GM23338 (cell line): ENCODE data around the gene HGF. TPM values are rescaled to one million over a fixed set of nuclear protein-coding genes. Genes with fewer than 3 reads are reported as not detected.

Source experiments
- ATAC-seq: fragments of 200-7000 bp; cut with Tn5 transposase; 3 replicates; pipeline ENCODE4 v1.9.1; 2020
- DNase-seq: peaks from one replicate; pipeline ENCODE4 v3.0.0-alpha.2; 2015; ENCODE audit warnings: low spot score
- H2AFZ ChIP-seq: fragments of 200-600 bp; sonication (generic); 2 replicates; pipeline ENCODE4 v1.8.0; 2016; ENCODE audit warnings: antibody characterized with exemption, mild to moderate bottlenecking, moderate library complexity
- H3F3A ChIP-seq: fragments of 200-600 bp; sonication (generic); replicated peaks from 2 replicates; pipeline ENCODE4 v1.8.0; 2017; ENCODE audit warnings: antibody characterized with exemption, mixed run types, low read depth
- H3K27ac ChIP-seq: fragments of 200-600 bp; sonication (generic); 2 replicates; pipeline ENCODE4 v1.6.1; 2016; ENCODE audit warnings: low read depth
- H3K27me3 ChIP-seq: fragments of 200-600 bp; sonication (generic); 2 replicates; pipeline ENCODE4 v1.8.0; 2016; ENCODE audit warnings: mild to moderate bottlenecking, mixed run types, moderate library complexity; ENCODE audit not compliant: insufficient read depth
- H3K36me3 ChIP-seq: fragments of 200-600 bp; sonication (generic); 2 replicates; pipeline ENCODE4 v1.8.0; 2016; ENCODE audit warnings: mild to moderate bottlenecking; ENCODE audit not compliant: insufficient read depth
- H3K4me1 ChIP-seq: fragments of 200-600 bp; sonication (generic); 2 replicates; pipeline ENCODE4 v1.8.0; 2016; ENCODE audit warnings: mild to moderate bottlenecking, moderate library complexity; ENCODE audit not compliant: insufficient read depth
- H3K4me2 ChIP-seq: fragments of 200-600 bp; sonication (generic); 2 replicates; pipeline ENCODE4 v1.7.1; 2017; ENCODE audit warnings: mixed run types
- H3K4me3 ChIP-seq: fragments of 200-600 bp; sonication (generic); 2 replicates; pipeline ENCODE4 v1.6.1; 2016; ENCODE audit warnings: mixed run types
- H3K79me2 ChIP-seq: fragments of 200-600 bp; sonication (generic); replicated peaks from 2 replicates; pipeline ENCODE4 v1.8.0; 2017; ENCODE audit warnings: mild to moderate bottlenecking; ENCODE audit not compliant: insufficient read depth
- H3K9me2 ChIP-seq: fragments of 200-600 bp; sonication (generic); 2 replicates; pipeline ENCODE4 v1.8.0; 2017; ENCODE audit not compliant: insufficient read depth
- H4K20me1 ChIP-seq: fragments of 200-600 bp; sonication (generic); replicated peaks from 2 replicates; pipeline ENCODE4 v1.8.0; 2017; ENCODE audit warnings: mild to moderate bottlenecking; ENCODE audit not compliant: insufficient read depth
- H3K27ac Mint-ChIP-seq: 2 replicates; pipeline ENCODE4 v1.8.0; 2020; ENCODE audit warnings: inconsistent platforms, mild to moderate bottlenecking, moderate library complexity, mixed read lengths
- H3K27me3 Mint-ChIP-seq: 3 replicates; pipeline ENCODE4 v1.8.0; 2022; ENCODE audit warnings: low read depth, mild to moderate bottlenecking, moderate library complexity, mixed read lengths, inconsistent platforms; ENCODE audit not compliant: insufficient read depth, poor library complexity
- H3K36me3 Mint-ChIP-seq: 3 replicates; pipeline ENCODE4 v1.8.0; 2021; ENCODE audit warnings: low read depth, mild to moderate bottlenecking, inconsistent platforms, moderate library complexity, mixed read lengths
- H3K4me1 Mint-ChIP-seq: 3 replicates; pipeline ENCODE4 v1.8.0; 2020; ENCODE audit warnings: mild to moderate bottlenecking, inconsistent platforms, mixed read lengths
- H3K4me3 Mint-ChIP-seq: 3 replicates; pipeline ENCODE4 v1.8.0; 2021; ENCODE audit warnings: moderate library complexity, mild to moderate bottlenecking, inconsistent platforms, mixed read lengths
- H3K9me3 Mint-ChIP-seq: 3 replicates; pipeline ENCODE4 v1.8.0; 2020; ENCODE audit warnings: moderate library complexity, mild to moderate bottlenecking, inconsistent platforms, mixed read lengths
- CREB1 ChIP-seq: fragments of 250-450 bp; sonication (Bioruptor Pico); IDR thresholded peaks from 2 replicates; pipeline ENCODE4 v1.5.0; 2020; ENCODE audit warnings: low read depth, mild to moderate bottlenecking, moderate library complexity
- EZH2 ChIP-seq: fragments of 200-600 bp; sonication (generic); IDR thresholded peaks from one replicate; pipeline ENCODE4 v1.8.0; 2017; ENCODE audit warnings: antibody characterized with exemption, mild to moderate bottlenecking, low read depth; ENCODE audit not compliant: unreplicated experiment
- EZH2phosphoT487 ChIP-seq: fragments of 200-600 bp; sonication (generic); IDR thresholded peaks from one replicate; pipeline ENCODE4 v1.8.1; 2018; ENCODE audit warnings: antibody characterized with exemption; ENCODE audit not compliant: unreplicated experiment
- JUNB ChIP-seq: IDR thresholded peaks from one replicate; pipeline ENCODE4 v1.6.1; 2016; ENCODE audit warnings: antibody characterized with exemption; ENCODE audit not compliant: unreplicated experiment
- NANOG ChIP-seq: IDR thresholded peaks from 2 replicates; pipeline ENCODE4 v1.6.1; 2016; ENCODE audit warnings: antibody characterized with exemption, borderline replicate concordance
- POLR2AphosphoS5 ChIP-seq: IDR thresholded peaks from 2 replicates; pipeline ENCODE4 v1.6.1; 2016; ENCODE audit warnings: antibody characterized with exemption, low read depth
- STAT1 ChIP-seq: IDR thresholded peaks from one replicate; pipeline ENCODE4 v1.6.1; 2016; ENCODE audit warnings: antibody characterized with exemption; ENCODE audit not compliant: unreplicated experiment
- ZNF114 ChIP-seq: fragments of 250-450 bp; sonication (Bioruptor Pico); IDR thresholded peaks from 2 replicates; pipeline ENCODE4 v1.5.0; 2020; ENCODE audit warnings: mild to moderate bottlenecking, moderate library complexity
- ZNF331 ChIP-seq: fragments of 250-450 bp; sonication (Bioruptor Pico); IDR thresholded peaks from 2 replicates; pipeline ENCODE4 v1.5.0; 2020; ENCODE audit warnings: low read depth, mild to moderate bottlenecking, moderate library complexity
- polyA plus RNA-seq: library from polyadenylated mRNA; unstranded; fragments of >200 nt; fragmentation: Nextera tagmentation; extraction: Ambion mirVana; gene quantifications from 2 replicates; pipeline ENCODE4 v1.2.1, GENCODE V29; 2016
- total RNA-seq: library from RNA; depleted of rRNA; stranded (reverse); fragments of >200 nt; shearing (Covaris generic); gene quantifications from 2 replicates; pipeline ENCODE4 v1.2.3, GENCODE V29; 2014
- TF ChIP-seq, protein P1 (sequence below): fragments of 250-450 bp; sonication (Bioruptor Pico); IDR thresholded peaks from 2 replicates; pipeline ENCODE4 v1.5.0; 2020; ENCODE audit warnings: mild to moderate bottlenecking, moderate library complexity
- TF ChIP-seq, protein P2 (sequence below): IDR thresholded peaks from 2 replicates; pipeline ENCODE4 v1.6.1; 2016; ENCODE audit warnings: antibody characterized with exemption

Gene HGF
- total and polyA plus RNA-seq, 2 experiments from 2014 or later = 0.24 to 1.1 TPM

DNA sequence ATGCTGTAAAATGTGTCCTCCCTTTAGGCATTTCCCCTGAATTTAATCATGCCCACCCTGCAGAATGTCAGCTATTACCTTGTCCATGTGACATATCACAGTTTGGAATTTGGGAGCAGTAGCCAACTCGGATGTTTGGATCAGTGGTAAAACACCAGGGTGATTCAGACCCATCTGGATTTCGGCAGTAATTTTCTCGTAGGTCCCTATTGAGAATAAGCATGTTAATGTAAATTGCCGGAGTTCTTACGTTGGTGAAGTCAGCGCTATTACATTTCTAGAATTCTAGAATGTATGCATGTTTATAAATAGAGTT, 44.1 kb downstream of the HGF start:
- ATAC-seq (no peak), DNase-seq (no peak)
- Histone ChIP-seq H3K27ac (0 out of 2 replicates have a peak overlapping the region, but pooled peaks have one; percentile 13), H3K9me2 (no peaks in the 10 kb centered on the region), H3K27me3 (no peaks in the 10 kb centered on the region), H4K20me1 (no peaks in the 10 kb centered on the region), H3K4me1 (peaks cover 6% of the 10 kb centered on the region; the same call in 1 of the 2 replicates), H3K79me2 (no peaks in the 10 kb centered on the region), H2AFZ (no peak overlapping the region), H3K4me3 (no peak overlapping the region), H3F3A (no peaks in the 10 kb centered on the region), H3K36me3 (no peaks in the 10 kb centered on the region), H3K4me2 (no peak overlapping the region)
- H3K4me1 Mint-ChIP-seq = peaks cover 11% of the 10 kb centered on the region
- no peak overlapping the region for H3K4me3 Mint-ChIP-seq
- peak overlapping the region; percentile 15 for H3K27ac Mint-ChIP-seq
- no peaks in the 10 kb centered on the region; the same call in 2 of the 3 replicates for H3K9me3 Mint-ChIP-seq
- TF ChIP-seq JUNB = no peak
- H3K36me3 Mint-ChIP-seq = no peaks in the 10 kb centered on the region
- H3K27me3 Mint-ChIP-seq = no peaks in the 10 kb centered on the region

DNA sequence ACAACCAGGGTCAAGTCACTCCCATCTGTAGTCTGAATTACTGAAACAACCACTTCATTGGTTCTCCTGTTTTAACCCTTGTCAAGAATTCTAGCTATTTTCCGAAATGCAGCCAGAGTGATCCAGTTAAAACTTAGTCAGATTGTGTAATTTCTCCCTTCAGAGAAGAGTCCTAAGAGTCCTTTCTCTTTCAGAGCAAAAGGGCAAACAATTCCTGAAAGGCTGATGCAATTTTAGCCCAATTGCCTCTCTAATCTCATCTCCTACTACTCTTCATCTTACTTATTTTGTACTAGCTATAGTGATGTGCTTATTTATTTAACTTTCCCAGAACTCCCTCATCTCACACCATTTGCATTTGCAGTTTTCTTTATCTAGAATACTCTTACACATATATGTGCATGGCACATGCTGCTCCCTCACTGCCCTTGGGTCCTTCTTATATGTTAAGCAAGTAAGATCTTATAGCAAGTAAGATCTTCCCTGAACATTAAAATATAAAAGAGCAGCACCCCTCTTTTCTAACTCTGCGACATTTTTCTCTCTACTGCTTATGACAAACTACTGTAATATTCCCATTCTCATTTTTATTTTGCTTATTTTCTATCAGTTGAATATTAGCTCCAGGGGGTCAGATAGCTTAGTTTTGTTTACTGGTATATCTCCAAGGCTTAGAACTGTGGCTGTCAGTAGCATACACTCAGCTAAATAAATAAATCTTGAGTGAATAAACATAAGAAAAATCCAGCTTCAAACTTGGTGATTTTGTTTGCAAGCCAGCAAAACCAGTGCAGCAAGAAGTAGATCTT, 44.6 kb downstream of the HGF start:
- H3K27ac Mint-ChIP-seq = peak overlapping the region; percentile 15
- H3K9me3 Mint-ChIP-seq = no peaks in the 10 kb centered on the region; the same call in 2 of the 3 replicates
- peaks cover 6% of the 10 kb centered on the region; the same call in 1 of the 2 replicates for H3K4me1 ChIP-seq
- H3K27me3 ChIP-seq = no peaks in the 10 kb centered on the region
- no peaks in the 10 kb centered on the region for H4K20me1 ChIP-seq
- DNase-seq (no peak), ATAC-seq (no peak)
- no peaks in the 10 kb centered on the region for H3K36me3 Mint-ChIP-seq
- no peaks in the 10 kb centered on the region for H3K36me3 ChIP-seq
- H3F3A ChIP-seq = no peaks in the 10 kb centered on the region
- H3K4me3 Mint-ChIP-seq = no peak overlapping the region
- no peaks in the 10 kb centered on the region for H3K27me3 Mint-ChIP-seq
- H2AFZ ChIP-seq = no peak overlapping the region
- no peak overlapping the region for H3K4me2 ChIP-seq
- H3K27ac ChIP-seq = 0 out of 2 replicates have a peak overlapping the region, but pooled peaks have one; percentile 13
- H3K4me1 Mint-ChIP-seq = peaks cover 11% of the 10 kb centered on the region
- H3K9me2 ChIP-seq = no peaks in the 10 kb centered on the region
- H3K4me3 ChIP-seq = no peak overlapping the region
- no peaks in the 10 kb centered on the region for H3K79me2 ChIP-seq
- TF ChIP-seq CREB1 (CRISPR knock-in tag) (no peak), POLR2AphosphoS5 (no peak), ZNF331 (no peak), EZH2phosphoT487 (no peak), STAT1 (no peak), ZNF114 (no peak), EZH2 (no peak), NANOG (no peak), JUNB (no peak)
- TF ChIP-seq, protein P1, sequence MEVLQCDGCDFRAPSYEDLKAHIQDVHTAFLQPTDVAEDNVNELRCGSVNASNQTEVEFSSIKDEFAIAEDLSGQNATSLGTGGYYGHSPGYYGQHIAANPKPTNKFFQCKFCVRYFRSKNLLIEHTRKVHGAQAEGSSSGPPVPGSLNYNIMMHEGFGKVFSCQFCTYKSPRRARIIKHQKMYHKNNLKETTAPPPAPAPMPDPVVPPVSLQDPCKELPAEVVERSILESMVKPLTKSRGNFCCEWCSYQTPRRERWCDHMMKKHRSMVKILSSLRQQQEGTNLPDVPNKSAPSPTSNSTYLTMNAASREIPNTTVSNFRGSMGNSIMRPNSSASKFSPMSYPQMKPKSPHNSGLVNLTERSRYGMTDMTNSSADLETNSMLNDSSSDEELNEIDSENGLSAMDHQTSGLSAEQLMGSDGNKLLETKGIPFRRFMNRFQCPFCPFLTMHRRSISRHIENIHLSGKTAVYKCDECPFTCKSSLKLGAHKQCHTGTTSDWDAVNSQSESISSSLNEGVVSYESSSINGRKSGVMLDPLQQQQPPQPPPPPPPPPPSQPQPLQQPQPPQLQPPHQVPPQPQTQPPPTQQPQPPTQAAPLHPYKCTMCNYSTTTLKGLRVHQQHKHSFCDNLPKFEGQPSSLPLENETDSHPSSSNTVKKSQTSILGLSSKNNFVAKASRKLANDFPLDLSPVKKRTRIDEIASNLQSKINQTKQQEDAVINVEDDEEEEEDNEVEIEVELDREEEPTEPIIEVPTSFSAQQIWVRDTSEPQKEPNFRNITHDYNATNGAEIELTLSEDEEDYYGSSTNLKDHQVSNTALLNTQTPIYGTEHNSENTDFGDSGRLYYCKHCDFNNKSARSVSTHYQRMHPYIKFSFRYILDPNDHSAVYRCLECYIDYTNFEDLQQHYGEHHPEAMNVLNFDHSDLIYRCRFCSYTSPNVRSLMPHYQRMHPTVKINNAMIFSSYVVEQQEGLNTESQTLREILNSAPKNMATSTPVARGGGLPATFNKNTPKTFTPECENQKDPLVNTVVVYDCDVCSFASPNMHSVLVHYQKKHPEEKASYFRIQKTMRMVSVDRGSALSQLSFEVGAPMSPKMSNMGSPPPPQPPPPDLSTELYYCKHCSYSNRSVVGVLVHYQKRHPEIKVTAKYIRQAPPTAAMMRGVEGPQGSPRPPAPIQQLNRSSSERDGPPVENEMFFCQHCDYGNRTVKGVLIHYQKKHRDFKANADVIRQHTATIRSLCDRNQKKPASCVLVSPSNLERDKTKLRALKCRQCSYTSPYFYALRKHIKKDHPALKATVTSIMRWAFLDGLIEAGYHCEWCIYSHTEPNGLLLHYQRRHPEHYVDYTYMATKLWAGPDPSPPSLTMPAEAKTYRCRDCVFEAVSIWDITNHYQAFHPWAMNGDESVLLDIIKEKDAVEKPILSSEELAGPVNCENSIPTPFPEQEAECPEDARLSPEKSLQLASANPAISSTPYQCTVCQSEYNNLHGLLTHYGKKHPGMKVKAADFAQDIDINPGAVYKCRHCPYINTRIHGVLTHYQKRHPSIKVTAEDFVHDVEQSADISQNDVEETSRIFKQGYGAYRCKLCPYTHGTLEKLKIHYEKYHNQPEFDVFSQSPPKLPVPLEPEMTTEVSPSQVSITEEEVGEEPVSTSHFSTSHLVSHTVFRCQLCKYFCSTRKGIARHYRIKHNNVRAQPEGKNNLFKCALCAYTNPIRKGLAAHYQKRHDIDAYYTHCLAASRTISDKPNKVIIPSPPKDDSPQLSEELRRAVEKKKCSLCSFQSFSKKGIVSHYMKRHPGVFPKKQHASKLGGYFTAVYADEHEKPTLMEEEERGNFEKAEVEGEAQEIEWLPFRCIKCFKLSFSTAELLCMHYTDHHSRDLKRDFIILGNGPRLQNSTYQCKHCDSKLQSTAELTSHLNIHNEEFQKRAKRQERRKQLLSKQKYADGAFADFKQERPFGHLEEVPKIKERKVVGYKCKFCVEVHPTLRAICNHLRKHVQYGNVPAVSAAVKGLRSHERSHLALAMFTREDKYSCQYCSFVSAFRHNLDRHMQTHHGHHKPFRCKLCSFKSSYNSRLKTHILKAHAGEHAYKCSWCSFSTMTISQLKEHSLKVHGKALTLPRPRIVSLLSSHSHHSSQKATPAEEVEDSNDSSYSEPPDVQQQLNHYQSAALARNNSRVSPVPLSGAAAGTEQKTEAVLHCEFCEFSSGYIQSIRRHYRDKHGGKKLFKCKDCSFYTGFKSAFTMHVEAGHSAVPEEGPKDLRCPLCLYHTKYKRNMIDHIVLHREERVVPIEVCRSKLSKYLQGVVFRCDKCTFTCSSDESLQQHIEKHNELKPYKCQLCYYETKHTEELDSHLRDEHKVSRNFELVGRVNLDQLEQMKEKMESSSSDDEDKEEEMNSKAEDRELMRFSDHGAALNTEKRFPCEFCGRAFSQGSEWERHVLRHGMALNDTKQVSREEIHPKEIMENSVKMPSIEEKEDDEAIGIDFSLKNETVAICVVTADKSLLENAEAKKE (CRISPR knock-in tag) = no peak
- TF ChIP-seq, protein P2, sequence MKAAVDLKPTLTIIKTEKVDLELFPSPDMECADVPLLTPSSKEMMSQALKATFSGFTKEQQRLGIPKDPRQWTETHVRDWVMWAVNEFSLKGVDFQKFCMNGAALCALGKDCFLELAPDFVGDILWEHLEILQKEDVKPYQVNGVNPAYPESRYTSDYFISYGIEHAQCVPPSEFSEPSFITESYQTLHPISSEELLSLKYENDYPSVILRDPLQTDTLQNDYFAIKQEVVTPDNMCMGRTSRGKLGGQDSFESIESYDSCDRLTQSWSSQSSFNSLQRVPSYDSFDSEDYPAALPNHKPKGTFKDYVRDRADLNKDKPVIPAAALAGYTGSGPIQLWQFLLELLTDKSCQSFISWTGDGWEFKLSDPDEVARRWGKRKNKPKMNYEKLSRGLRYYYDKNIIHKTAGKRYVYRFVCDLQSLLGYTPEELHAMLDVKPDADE = no peak
